ENCODE data around the gene HINFP. TPM values are rescaled to one million over a fixed set of nuclear protein-coding genes. Genes with fewer than 3 reads are reported as not detected.

Gene HINFP
- total and polyA plus RNA-seq, 9 of the 15 experiments (the other 6 are each of a cell fraction or from before 2014, with no cell fraction given), result 13.8 to 34.1 (median 22.5) TPM

DNA sequence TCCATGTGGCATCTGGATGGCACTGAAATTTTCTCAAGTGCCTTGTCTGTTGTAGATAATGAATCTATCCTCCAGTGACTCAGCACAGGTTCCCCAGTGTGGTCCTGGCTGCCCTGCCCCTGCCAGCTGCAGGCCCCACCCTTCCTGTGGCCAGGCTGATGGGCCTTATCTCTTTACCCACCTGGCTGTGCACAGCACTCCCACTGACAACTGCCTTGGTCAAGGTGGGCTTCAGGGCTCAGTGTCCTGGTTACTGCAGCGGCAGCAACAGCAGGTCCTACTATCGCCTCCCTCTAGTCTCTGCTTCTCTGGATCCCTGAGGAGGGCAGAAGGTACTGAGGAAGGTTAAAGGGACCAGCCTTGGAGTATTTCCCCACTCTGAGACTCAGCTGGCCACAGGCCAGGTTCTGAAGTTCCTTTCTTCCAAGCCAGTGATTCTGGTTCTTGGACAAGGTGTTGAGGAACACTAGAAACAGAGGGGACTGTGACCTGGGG, 33.6 kb upstream of the HINFP start (continued):
- TF ChIP-seq CCNT2 (IDR thresholded peaks at IDR 0.05; ENCODE audit: borderline replicate concordance, extremely low read depth, insufficient read length, low read depth, low read length) (peak; percentile 99), HMGN3 (IDR thresholded peaks at IDR 0.05; ENCODE audit: borderline replicate concordance, extremely low read depth, insufficient read length, low read depth, low read length) (peak; percentile 100), ATF4 (CRISPR knock-in tag; IDR thresholded peaks at IDR 0.05) (0 out of 2 replicates have a peak, but pooled peaks have one; percentile 42), U2AF1 (optimal IDR thresholded peaks at IDR 0.05; ENCODE audit: low read depth, low read length) (no peak), TAF1 (IDR thresholded peaks at IDR 0.05; ENCODE audit: control insufficient read depth, extremely low read depth, insufficient read depth, low read length, severe bottlenecking) (peak; percentile 85), ZBTB7A (IDR thresholded peaks at IDR 0.05; ENCODE audit: borderline replicate concordance, control insufficient read depth, low read depth, low read length) (peak; percentile 95), PKNOX1 (IDR thresholded peaks at IDR 0.05) (peak; percentile 50; the same call in 1 of the 2 replicates), RBM34 (IDR thresholded peaks at IDR 0.05; ENCODE audit: borderline replicate concordance, insufficient read depth, low read length) (no peak), TFAP4 (CRISPR knock-in tag; IDR thresholded peaks at IDR 0.05; ENCODE audit: borderline replicate concordance) (peak; percentile 99), ILF3 (IDR thresholded peaks at IDR 0.05; ENCODE audit: borderline replicate concordance) (peak; percentile 47; the same call in 1 of the 2 replicates), RAD21 (CRISPR knock-in tag; conservative IDR thresholded peaks at IDR 0.05 in 1 of 2, IDR thresholded peaks at IDR 0.05 in 1 of 2) (no peak), ZZZ3 (IDR thresholded peaks at IDR 0.05) (no peak), STAT5A (IDR thresholded peaks at IDR 0.05; ENCODE audit: borderline replicate concordance, low read length) (peak; percentile 96), BCOR (IDR thresholded peaks at IDR 0.05) (peak; percentile 86), ZKSCAN3 (CRISPR knock-in tag; IDR thresholded peaks at IDR 0.05) (no peak), ESRRA (IDR thresholded peaks at IDR 0.05; ENCODE audit: borderline replicate concordance, low read depth) (peak; percentile 78; the same call in 1 of the 2 replicates), KDM1A (IDR thresholded peaks at IDR 0.05) (peak; percentile 75 to 86), ZNF134 (CRISPR knock-in tag; conservative IDR thresholded peaks at IDR 0.05) (0 out of 2 replicates have a peak, but pooled peaks have one; percentile 12), ZBTB12 (CRISPR knock-in tag; IDR thresholded peaks at IDR 0.05) (no peak), PHB2 (IDR thresholded peaks at IDR 0.05; ENCODE audit: low read depth) (peak; percentile 94), C11orf30 (IDR thresholded peaks at IDR 0.05; ENCODE audit: low read depth) (peak; percentile 93)
- TF ChIP-seq, protein P1, sequence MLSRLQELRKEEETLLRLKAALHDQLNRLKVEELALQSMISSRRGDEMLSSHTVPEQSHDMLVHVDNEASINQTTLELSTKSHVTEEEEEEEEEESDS (CRISPR knock-in tag; IDR thresholded peaks at IDR 0.05), result no peak
- TF ChIP-seq, protein P2, sequence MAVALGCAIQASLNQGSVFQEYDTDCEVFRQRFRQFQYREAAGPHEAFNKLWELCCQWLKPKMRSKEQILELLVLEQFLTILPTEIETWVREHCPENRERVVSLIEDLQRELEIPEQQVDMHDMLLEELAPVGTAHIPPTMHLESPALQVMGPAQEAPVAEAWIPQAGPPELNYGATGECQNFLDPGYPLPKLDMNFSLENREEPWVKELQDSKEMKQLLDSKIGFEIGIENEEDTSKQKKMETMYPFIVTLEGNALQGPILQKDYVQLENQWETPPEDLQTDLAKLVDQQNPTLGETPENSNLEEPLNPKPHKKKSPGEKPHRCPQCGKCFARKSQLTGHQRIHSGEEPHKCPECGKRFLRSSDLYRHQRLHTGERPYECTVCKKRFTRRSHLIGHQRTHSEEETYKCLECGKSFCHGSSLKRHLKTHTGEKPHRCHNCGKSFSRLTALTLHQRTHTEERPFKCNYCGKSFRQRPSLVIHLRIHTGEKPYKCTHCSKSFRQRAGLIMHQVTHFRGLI (CRISPR knock-in tag; IDR thresholded peaks at IDR 0.05), result peak; percentile 56; the same call in 1 of the 2 replicates
